Endothelial cell of umbilical vein (primary cell): Measurements from ENCODE around the gene VAPB. TPM values are rescaled to one million over a fixed set of nuclear protein-coding genes. Genes with fewer than 3 reads are reported as not detected.

ENCODE experiments used
- BruUV-seq: library from RNA; stranded (reverse); fragments of 400-500 nt; replicated peaks from 2 replicates; lab custom pipeline; 2021; lab: Mats Ljungman, UMichigan
- CTCF ChIA-PET: fragments of 300-600, 350-600 bp; sonication (Branson Sonifier 250); formaldehyde crosslinking; loops from one replicate; lab custom pipeline; 2021; ENCODE audit warnings: antibody characterized with exemption, inconsistent platforms; lab: Charles Lee
- POLR2A ChIA-PET: fragments of 300-600, 350-600 bp; sonication (Branson Sonifier 250); formaldehyde crosslinking; loops from one replicate; lab custom pipeline; 2021; ENCODE audit warnings: antibody characterized with exemption, inconsistent platforms; lab: Charles Lee
- DNase-seq: peaks from one replicate; pipeline ENCODE4 v3.0.0-alpha.2; 2011; ENCODE audit warnings: low read depth, low spot score
- FAIRE-seq: peaks from 2 replicates; lab custom pipeline; 2011; peaks lifted over from hg19 to GRCh38; lab: Jason Lieb, UNC
- H2AFZ ChIP-seq: 2 replicates; pipeline ENCODE4 v1.6.0; 2012; ENCODE audit warnings: low read depth, low read length, control low read depth, inconsistent platforms
- H3K27ac ChIP-seq: 2 replicates; pipeline ENCODE4 v1.5.1; 2011; ENCODE audit warnings: low read depth, mild to moderate bottlenecking, control low read depth, low read length, moderate library complexity; ENCODE audit not compliant: insufficient read depth
- H3K27me3 ChIP-seq, 2 experiments: 2 replicates each; pipeline versions ENCODE4 v1.6.0 to v1.6.1; 2011; ENCODE audit warnings: low read length in 2 of 2, mixed read lengths in 1 of 2; ENCODE audit not compliant: control insufficient read depth in 2 of 2, insufficient read depth in 2 of 2
- H3K36me3 ChIP-seq, 2 experiments: 2 replicates in 1 of 2; 3 replicates in 1 of 2; pipeline ENCODE4 v1.5.1; 2011; ENCODE audit warnings: low read length in 2 of 2, mild to moderate bottlenecking in 1 of 2, moderate library complexity in 1 of 2; ENCODE audit not compliant: control insufficient read depth in 2 of 2, insufficient read depth in 2 of 2; ENCODE audit errors: extremely low read depth in 1 of 2
- H3K4me1 ChIP-seq: 3 replicates; pipeline ENCODE4 v1.5.1; 2011; ENCODE audit warnings: mild to moderate bottlenecking, low read length; ENCODE audit not compliant: control insufficient read depth, insufficient read depth; ENCODE audit errors: extremely low read depth
- H3K4me2 ChIP-seq: 2 replicates; pipeline ENCODE4 v1.6.1; 2011; ENCODE audit warnings: low read length, control low read depth, mixed read lengths; ENCODE audit not compliant: insufficient read depth
- H3K4me3 ChIP-seq, 3 experiments: fragments of 200-600 bp in 1 of 3; sonication (generic), shearing (Covaris generic) in 1 of 3; replicated peaks in 1 of 3; 2 replicates each; pipeline ENCODE4 v1.5.1; 2011 to 2016; ENCODE audit warnings: control low read depth in 3 of 3, low read length in 3 of 3, mild to moderate bottlenecking in 2 of 3, inconsistent platforms in 1 of 3, low read depth in 1 of 3, moderate library complexity in 1 of 3; ENCODE audit not compliant: insufficient read depth in 1 of 3
- H3K79me2 ChIP-seq: 2 replicates; pipeline ENCODE4 v1.6.0; 2012; ENCODE audit warnings: low read length, inconsistent platforms; ENCODE audit not compliant: control insufficient read depth, insufficient read depth
- H3K9ac ChIP-seq: replicated peaks from 2 replicates; pipeline ENCODE3; 2011; ENCODE audit warnings: low read length, control low read depth; ENCODE audit not compliant: insufficient read depth; ENCODE audit errors: extremely low read depth
- H3K9me1 ChIP-seq: replicated peaks from 3 replicates; pipeline ENCODE4 v1.6.0; 2011; ENCODE audit warnings: mild to moderate bottlenecking, low read length; ENCODE audit not compliant: control insufficient read depth, insufficient read depth; ENCODE audit errors: extremely low read depth
- H3K9me3 ChIP-seq: replicated peaks from 2 replicates; pipeline ENCODE4 v1.5.1; 2012; ENCODE audit warnings: low read length, inconsistent platforms; ENCODE audit not compliant: control insufficient read depth, insufficient read depth
- H4K20me1 ChIP-seq: replicated peaks from 2 replicates; pipeline ENCODE3; 2011; ENCODE audit warnings: mild to moderate bottlenecking, low read length; ENCODE audit not compliant: control insufficient read depth, insufficient read depth; ENCODE audit errors: extremely low read depth
- CTCF ChIP-seq, 2 donors: IDR thresholded peaks; 1 replicate in 1 of 2; 2 replicates in 1 of 2; pipeline ENCODE4 v1.5.1; 2011; ENCODE audit warnings: low read length in 2 of 2, mild to moderate bottlenecking in 2 of 2, moderate library complexity in 2 of 2, control low read depth in 1 of 2, inconsistent platforms in 1 of 2, low read depth in 1 of 2; ENCODE audit not compliant: insufficient read depth in 1 of 2; ENCODE audit errors: extremely low read depth in 1 of 2
- EZH2 ChIP-seq: IDR thresholded peaks from 2 replicates; pipeline ENCODE4 v1.6.1; 2012; ENCODE audit warnings: borderline replicate concordance, low read depth, mild to moderate bottlenecking, moderate library complexity, low read length, inconsistent platforms; ENCODE audit not compliant: severe bottlenecking
- FOS ChIP-seq: IDR thresholded peaks from 2 replicates; pipeline ENCODE4 v1.6.1; 2011; ENCODE audit warnings: mild to moderate bottlenecking, low read length, moderate library complexity, borderline replicate concordance; ENCODE audit not compliant: insufficient read depth
- GATA2 ChIP-seq: IDR thresholded peaks from 2 replicates; pipeline ENCODE4 v1.7.0; 2011; ENCODE audit warnings: low read depth, mild to moderate bottlenecking, moderate library complexity, mixed read lengths, low read length; ENCODE audit not compliant: insufficient read length, insufficient read depth
- JUN ChIP-seq: IDR thresholded peaks from 2 replicates; pipeline ENCODE4 v1.6.1; 2011; ENCODE audit warnings: borderline replicate concordance, low read depth; ENCODE audit not compliant: insufficient read length, insufficient read depth
- MAX ChIP-seq: IDR thresholded peaks from 2 replicates; pipeline ENCODE4 v1.6.1; 2011; ENCODE audit not compliant: insufficient read depth, insufficient read length
- MYC ChIP-seq: IDR thresholded peaks from one replicate; pipeline ENCODE4 v1.6.1; 2011; ENCODE audit warnings: mild to moderate bottlenecking, low read depth, low read length
- POLR2A ChIP-seq: IDR thresholded peaks from 2 replicates; pipeline ENCODE4 v1.6.1; 2012; ENCODE audit warnings: low read depth, mild to moderate bottlenecking, control low read depth, low read length
- POLR2AphosphoS5 ChIP-seq: IDR thresholded peaks from 2 replicates; pipeline ENCODE4 v1.6.1; 2012; ENCODE audit warnings: low read depth, mild to moderate bottlenecking, control low read depth, low read length, moderate library complexity; ENCODE audit not compliant: insufficient read depth
- dilution Hi-C: fragments of 300-500 bp; cut with MboI; formaldehyde crosslinking; loops from one replicate; pipeline ENCODE4 v1.15.0; 2019; ENCODE audit warnings: low sequenced_read_pairs; ENCODE audit not compliant: extremely low pct_ligation_motif_present
- intact Hi-C: fragments of 100-400 bp; cut with micrococcal nuclease; formaldehyde crosslinking; loops from one replicate; pipeline ENCODE4 v1.10.0; 2022
- polyA plus RNA-seq, 4 experiments: library from polyadenylated mRNA; depleted of rRNA in 3 of 4; stranded (reverse) in 3 of 4; unstranded in 1 of 4; fragments of >200 nt; gene quantifications; 2 replicates each; pipeline versions ENCODE4 v1.2.1 to v1.2.3, GENCODE V29; 2011 to 2012; ENCODE audit warnings: missing spikeins in 1 of 4
- total RNA-seq: library from RNA; stranded (reverse); gene quantifications from 2 replicates; pipeline ENCODE4 v1.2.3, GENCODE V29; 2021

Gene VAPB
- total and polyA plus RNA-seq, 2 donors (not counting 3 experiments of a cell fraction or from before 2014, with no cell fraction given): 17.9 to 48.9 TPM

GRCh38 chr20:58492795-58493524, 103.9 kb downstream of the VAPB start:
- ChIA-PET CTCF (interaction anchor here (1.7 kb wide), 1 partner anchor 11 kb away, joined by 6 read pairs; no protein-coding TSS in a partner anchor), POLR2A (no interaction called here)
- Histone ChIP-seq H3K27me3 (peaks cover 0 to 9% of the 10 kb centered on the region in 2 experiments), H3K27ac (no peak overlapping the region), H3K9ac (no peak overlapping the region), H3K9me1 (no peaks in the 10 kb centered on the region), H3K36me3 (no peaks in the 10 kb centered on the region), H3K9me3 (no peaks in the 10 kb centered on the region), H3K4me2 (no peak overlapping the region), H2AFZ (no peak overlapping the region), H3K4me3 (no peak overlapping the region), H4K20me1 (no peaks in the 10 kb centered on the region), H3K79me2 (no peaks in the 10 kb centered on the region), H3K4me1 (no peaks in the 10 kb centered on the region)
- intact Hi-C loops (no loop called here), dilution Hi-C loops (no loop called here)
- DNase-seq (no peak), FAIRE-seq (no peak)
- BruUV-seq: no TSS peak
- TF ChIP-seq GATA2 (no peak), EZH2 (no peak), MAX (no peak), MYC (no peak), JUN (no peak), FOS (no peak), POLR2AphosphoS5 (no peak), CTCF (IDR thresholded peaks at IDR 0.05; ENCODE audit: extremely low read depth in 1 of 2, insufficient read depth in 1 of 2, low read depth in 1 of 2, low read length in 2 of 2) (no peak), POLR2A (no peak)
